PC-3 (cell line): ENCODE measurements around the gene SNHG17. TPM values are rescaled to one million over a fixed set of nuclear protein-coding genes. Genes with fewer than 3 reads are reported as not detected.

Source experiments
- ATAC-seq: fragments of 200-7000 bp; cut with Tn5 transposase; 2 replicates; pipeline ENCODE4 v1.9.1; 2020; ENCODE audit warnings: mild to moderate bottlenecking, moderate library complexity
- Bru-seq: library from RNA; stranded (reverse); fragments of 400-500 nt; gene quantifications from one replicate; lab custom pipeline; 2021; lab: Mats Ljungman, UMichigan
- BruChase-seq, 2 experiments: library from RNA; stranded (reverse); fragments of 400-500 nt; gene quantifications; one replicate each; lab custom pipeline; 2021; lab: Mats Ljungman, UMichigan
- BruUV-seq: library from RNA; stranded (reverse); fragments of 400-500 nt; replicated peaks from 2 replicates; lab custom pipeline; 2021; lab: Mats Ljungman, UMichigan
- CTCF ChIA-PET: fragments of 300-600 bp; sonication (Branson Sonifier 250); formaldehyde crosslinking; loops from one replicate; lab custom pipeline; 2022; ENCODE audit warnings: antibody characterized with exemption; lab: Charles Lee
- POLR2A ChIA-PET: fragments of 300-600 bp; sonication (Branson Sonifier 250); formaldehyde crosslinking; loops from one replicate; lab custom pipeline; 2022; ENCODE audit warnings: antibody characterized with exemption; ENCODE audit not compliant: unreplicated experiment; lab: Charles Lee
- DNase-seq: peaks from one replicate; pipeline ENCODE4 v3.0.0-alpha.2; 2015
- H2AFZ ChIP-seq: fragments of 300-600 bp; sonication (generic); 2 replicates; pipeline ENCODE4 v1.6.0; 2016; ENCODE audit warnings: antibody characterized with exemption, low read length
- H3F3A ChIP-seq: fragments of 300-600 bp; sonication (generic); one replicate; pipeline ENCODE4 v1.6.0; 2017; ENCODE audit warnings: antibody characterized with exemption, low read length, control low read depth, mild to moderate bottlenecking; ENCODE audit not compliant: unreplicated experiment
- H3K27ac ChIP-seq: fragments of 300-600 bp; sonication (generic); 2 replicates; pipeline ENCODE4 v1.5.1; 2016; ENCODE audit warnings: mild to moderate bottlenecking, low read length
- H3K27me3 ChIP-seq: fragments of 300-600 bp; sonication (generic); 2 replicates; pipeline ENCODE4 v1.6.1; 2016; ENCODE audit warnings: low read length, mixed read lengths
- H3K36me3 ChIP-seq: fragments of 300-600 bp; sonication (generic); 2 replicates; pipeline ENCODE4 v1.6.1; 2016; ENCODE audit warnings: low read depth, mixed run types, low read length, mixed read lengths
- H3K4me1 ChIP-seq: fragments of 300-600 bp; sonication (generic); 2 replicates; pipeline ENCODE4 v1.5.1; 2016; ENCODE audit warnings: low read length; ENCODE audit not compliant: insufficient read depth
- H3K4me2 ChIP-seq: fragments of 300-600 bp; sonication (generic); 2 replicates; pipeline ENCODE4 v1.6.0; 2016; ENCODE audit warnings: low read length
- H3K4me3 ChIP-seq: fragments of 300-600 bp; sonication (generic); 2 replicates; pipeline ENCODE4 v1.5.1; 2016; ENCODE audit warnings: mild to moderate bottlenecking, low read length, mixed read lengths
- H3K79me2 ChIP-seq: fragments of 300-600 bp; sonication (generic); 2 replicates; pipeline ENCODE4 v1.6.1; 2017; ENCODE audit warnings: low read length, mixed read lengths
- H3K9ac ChIP-seq: fragments of 300-600 bp; sonication (generic); 2 replicates; pipeline ENCODE4 v1.6.0; 2016; ENCODE audit warnings: mild to moderate bottlenecking, low read length
- H3K9me2 ChIP-seq: fragments of 300-600 bp; sonication (generic); replicated peaks from 2 replicates; pipeline ENCODE4 v1.6.1; 2016; ENCODE audit warnings: mixed run types, low read length, mixed read lengths
- H3K9me3 ChIP-seq: fragments of 300-600 bp; sonication (generic); 2 replicates; pipeline ENCODE4 v1.6.1; 2016; ENCODE audit warnings: low read length, mixed read lengths
- H4K20me1 ChIP-seq: fragments of 300-600 bp; sonication (generic); 2 replicates; pipeline ENCODE4 v1.6.1; 2016; ENCODE audit warnings: low read length, mixed read lengths
- CTCF ChIP-seq: fragments of 300-600 bp; sonication (generic); conservative IDR thresholded peaks from 2 replicates; pipeline ENCODE4 v1.5.1; 2017; ENCODE audit warnings: antibody characterized with exemption, low read depth, mild to moderate bottlenecking, low read length
- EZH2 ChIP-seq: fragments of 300-600 bp; sonication (generic); IDR thresholded peaks from one replicate; pipeline ENCODE4 v1.6.1; 2017; ENCODE audit warnings: antibody characterized with exemption, mild to moderate bottlenecking, low read length; ENCODE audit not compliant: unreplicated experiment
- EZH2phosphoT487 ChIP-seq: fragments of 300-600 bp; sonication (generic); IDR thresholded peaks from 2 replicates; pipeline ENCODE4 v1.6.1; 2018; ENCODE audit warnings: mild to moderate bottlenecking, antibody characterized with exemption, low read length, borderline replicate concordance
- intact Hi-C: fragments of 100-400 bp; cut with micrococcal nuclease; formaldehyde crosslinking; loops from 2 replicates; pipeline ENCODE4 v1.9.0; 2023
- long read RNA-seq: library from polyadenylated mRNA; unstranded; transcript quantifications from one replicate; pipeline ENCODE4 v2.0.0, GENCODE V29; 2021; ENCODE audit not compliant: unreplicated experiment
- total RNA-seq: library from RNA; depleted of rRNA; stranded (reverse); fragments of >200 nt; gene quantifications from 2 replicates; pipeline ENCODE4 v1.2.3, GENCODE V29; 2014; rRNA removed

SNHG17 gene
- total RNA-seq (52.0 and 62.0 TPM in 2 replicates), Bru-seq, nascent RNA (percentile 95 among the genes with signal in this experiment), BruChase-seq, experiment 1, labeled RNA remaining after a 6-hour chase (percentile 94 among the genes with signal in this experiment), BruChase-seq, experiment 2, labeled RNA remaining after a 2-hour chase (percentile 94 among the genes with signal in this experiment)
- long read RNA-seq, partial matches to known transcripts = 37 of 64 reads
- long read RNA-seq, other reads (novel, unspliced or antisense) = 25 of 64 reads

DNA sequence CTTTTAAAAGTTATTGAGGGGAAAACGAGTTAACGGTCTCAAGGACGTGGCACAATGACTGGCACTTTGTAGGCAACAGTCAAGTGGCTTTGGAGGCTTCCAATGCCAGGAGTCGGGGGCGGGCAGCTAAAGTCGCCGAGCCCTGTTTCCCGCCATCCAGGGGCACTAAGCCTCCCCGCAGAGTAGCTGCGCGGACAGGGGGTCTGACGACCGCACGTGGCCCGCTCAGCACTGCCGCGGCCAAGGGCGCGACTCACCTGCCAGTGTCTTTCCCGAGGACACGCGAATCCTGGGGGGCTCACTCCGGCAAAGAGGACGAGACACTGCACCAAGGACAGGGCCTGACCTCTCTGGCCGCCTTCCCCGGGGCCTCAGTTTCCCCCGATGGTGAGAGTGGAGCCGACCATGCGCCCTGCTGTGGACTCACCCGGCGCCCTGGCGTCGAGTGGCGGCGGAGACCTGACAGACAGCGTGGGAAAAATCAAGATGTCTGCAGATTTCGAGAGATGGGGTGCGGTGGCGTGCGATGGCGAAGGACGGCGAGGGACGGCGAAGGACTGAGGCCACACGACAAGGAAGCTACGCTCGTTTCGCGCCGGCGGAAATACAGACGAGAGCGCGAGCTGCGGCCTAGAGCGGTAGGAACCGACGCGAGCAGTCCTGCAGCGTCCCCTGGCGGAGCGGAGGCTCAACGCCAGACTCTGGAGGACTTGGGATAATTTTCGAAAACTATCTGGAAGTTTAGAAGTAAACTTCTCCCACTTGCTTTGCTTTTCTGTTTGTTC lies at the start of gene SNHG17:
Gene SNHG17, minus strand, starts transcription at position 559 of the 785 bp plus-strand sequence.
- Histone ChIP-seq H3K9ac (peak within 1 kb of the TSS; percentile 99), H3K9me3 (no peaks in the 10 kb centered on the region), H3K27ac (peak within 1 kb of the TSS; percentile 56), H3K4me1 (peaks cover 26% of the 10 kb centered on the region), H3K4me2 (peak within 1 kb of the TSS; percentile 96), H3K36me3 (peaks cover 40% of the 10 kb centered on the region), H3F3A (no peaks in the 10 kb centered on the region), H3K27me3 (no peaks in the 10 kb centered on the region), H3K79me2 (peaks cover 52% of the 10 kb centered on the region), H3K4me3 (peak within 1 kb of the TSS; percentile 95), H3K9me2 (no peaks in the 10 kb centered on the region), H4K20me1 (peaks cover 41% of the 10 kb centered on the region), H2AFZ (peak within 1 kb of the TSS; percentile 88)
- BruUV-seq = TSS peak; percentile 64
- intact Hi-C loops = loop anchor here (1.0 kb wide), 2 partner anchors 11 to 37 kb away; partner anchors contain the start of gene RALGAPB
- ATAC-seq (peak; percentile 84), DNase-seq (peak; percentile 94)
- POLR2A ChIA-PET = interaction anchor here (0.6 to 1.0 kb wide), 6 partner anchors 11 to 1974 kb away, joined by 3 to 10 read pairs (median 4); partner anchors contain the start of gene RALGAPB
- CTCF ChIA-PET = interaction anchor here (0.6 to 1.0 kb wide), 7 partner anchors 11 to 38 kb away, joined by 3 to 7 read pairs (median 3); partner anchors contain the start of gene RALGAPB
- TF ChIP-seq EZH2 = no peak
- no peak for TF ChIP-seq EZH2phosphoT487
- peak; percentile 99 for TF ChIP-seq CTCF

DNA sequence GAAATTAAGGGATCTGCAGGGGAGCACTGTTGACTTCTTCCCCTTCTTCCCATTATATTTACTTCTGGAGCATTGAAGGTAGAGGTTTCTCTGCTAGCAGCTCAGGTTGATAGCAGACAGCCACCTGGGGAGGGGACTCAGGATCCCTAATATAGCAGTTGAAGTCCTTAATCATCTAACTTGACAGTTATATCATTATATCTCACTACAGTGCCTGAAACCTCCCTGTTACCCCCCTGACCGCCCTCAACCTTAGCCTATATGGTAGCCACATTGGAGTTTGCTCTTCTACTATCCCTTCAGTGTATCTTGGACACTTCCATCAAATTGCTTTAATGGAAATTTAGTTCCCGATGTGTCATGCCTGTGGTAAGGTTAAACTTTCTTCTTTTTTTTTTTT lies 44.5 kb upstream of the SNHG17 start:
- Histone ChIP-seq H3K36me3 (peaks cover 6% of the 10 kb centered on the region), H2AFZ (no peak overlapping the region), H3K9me3 (no peaks in the 10 kb centered on the region), H3K4me2 (no peak overlapping the region), H3K79me2 (peaks cover 87% of the 10 kb centered on the region), H3K27ac (no peak overlapping the region), H3K9ac (no peak overlapping the region), H4K20me1 (peaks cover 34% of the 10 kb centered on the region), H3K4me3 (no peak overlapping the region), H3F3A (no peaks in the 10 kb centered on the region), H3K4me1 (no peaks in the 10 kb centered on the region; the same call in 1 of the 2 replicates), H3K27me3 (no peaks in the 10 kb centered on the region), H3K9me2 (no peaks in the 10 kb centered on the region)
- CTCF ChIA-PET = no interaction called here
- no TSS peak for BruUV-seq
- intact Hi-C loops = no loop called here
- ATAC-seq (no peak), DNase-seq (no peak)
- POLR2A ChIA-PET = no interaction called here
- no peak for TF ChIP-seq CTCF
- no peak for TF ChIP-seq EZH2
- TF ChIP-seq EZH2phosphoT487 = no peak
